HG03432 (cell line): ENCODE results near the gene NTN4.
"Not testable (repeated sequence)": the region's sequence is repeated elsewhere in the genome, so short reads cannot be mapped to it uniquely, and the experiment has no call there.

Source experiments
- ATAC-seq: cut with Tn5 transposase; IDR thresholded peaks from one replicate; pipeline ENCODE4 v1.9.1; 2021; ENCODE audit warnings: mild to moderate bottlenecking, moderate library complexity; ENCODE audit not compliant: unreplicated experiment

Gene NTN4

DNA sequence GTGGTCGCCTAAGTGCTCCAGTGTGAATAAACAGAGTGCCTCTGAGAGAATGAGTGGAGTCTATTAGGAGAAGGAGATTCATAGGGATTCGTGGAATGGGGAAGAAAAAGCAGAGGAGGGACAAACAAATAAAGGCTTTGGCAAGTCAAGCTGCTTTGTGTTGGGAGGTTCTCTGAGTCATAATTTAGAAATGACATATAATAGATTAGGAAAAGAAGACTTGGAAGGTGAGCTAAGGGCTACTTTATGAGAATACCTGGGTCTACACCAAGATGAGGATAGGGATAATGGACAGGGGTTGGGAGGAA, 6.4 kb upstream of the NTN4 start:
- no peak for ATAC-seq

- ATAC-seq = no peak
Observed at GRCh38 chr12:95796225-95796981, 5.8 kb upstream of the NTN4 start.

DNA sequence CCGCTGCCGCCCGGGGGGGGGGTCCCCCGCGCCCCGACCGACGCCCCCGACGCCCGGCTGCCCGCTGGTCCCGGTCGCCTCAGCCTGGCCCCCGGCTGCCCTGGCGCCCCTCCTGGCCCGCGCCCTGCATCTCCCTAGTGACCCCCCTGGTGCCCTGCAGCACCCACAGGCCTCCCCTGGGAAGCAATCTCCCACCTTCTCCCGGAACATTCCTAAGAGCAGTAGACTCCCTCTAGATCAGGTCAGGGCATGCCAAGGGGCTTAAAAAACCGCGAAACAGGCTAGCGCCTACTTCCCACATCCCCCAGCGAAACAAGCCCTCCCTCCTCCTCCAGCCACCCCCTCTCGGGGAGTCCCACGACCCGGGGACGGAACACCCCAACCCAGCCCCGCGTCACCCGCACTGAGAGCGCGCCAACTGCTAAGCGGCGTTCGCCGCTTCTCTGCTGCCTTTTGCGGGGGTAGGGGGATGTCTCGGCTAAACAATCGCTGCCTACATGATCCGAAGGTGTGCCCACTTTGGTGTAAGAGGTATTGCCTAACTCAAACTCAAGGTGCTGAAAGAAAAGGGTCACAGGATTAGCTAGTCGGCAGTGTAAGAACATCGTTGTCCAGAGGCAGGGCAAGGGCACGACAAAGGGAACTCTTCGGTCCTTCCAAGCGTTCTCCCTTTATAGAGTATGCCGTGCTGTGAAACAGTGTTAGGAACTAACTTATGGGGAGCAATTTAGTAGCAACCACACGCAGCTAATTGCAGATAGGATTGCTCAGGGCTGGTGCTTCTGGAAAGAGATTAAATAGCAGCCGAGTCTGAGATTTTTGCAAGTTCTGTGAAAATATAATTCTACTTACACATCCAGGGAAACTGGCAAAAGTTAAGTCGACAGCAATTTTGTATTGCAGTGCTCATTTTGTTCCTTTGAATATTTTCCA, 619 bp upstream of the NTN4 start:
- ATAC-seq = no peak

GRCh38 chr12:95789126-95790032, 1.2 kb downstream of the NTN4 start:
- ATAC-seq = no peak

- ATAC-seq = no peak
Observed at GRCh38 chr12:95788637-95789036, 1.9 kb downstream of the NTN4 start.

GRCh38 chr12:95787274-95787818, 3.2 kb downstream of the NTN4 start:
- no peak for ATAC-seq

- no peak for ATAC-seq
Observed at GRCh38 chr12:95784915-95785314, 5.6 kb downstream of the NTN4 start.

- no peak for ATAC-seq
Observed at GRCh38 chr12:95784286-95784685, 6.3 kb downstream of the NTN4 start.

GRCh38 chr12:95775466-95775865, 15.1 kb downstream of the NTN4 start:
- not testable (repeated sequence) for ATAC-seq

- ATAC-seq = no peak
Observed at GRCh38 chr12:95774311-95775045, 16.1 kb downstream of the NTN4 start.

GRCh38 chr12:95773320-95773719, 17.2 kb downstream of the NTN4 start:
- no peak for ATAC-seq

- no peak for ATAC-seq
Observed at GRCh38 chr12:95767703-95768102, 22.9 kb downstream of the NTN4 start.

- no peak for ATAC-seq
Observed at GRCh38 chr12:95766356-95767019, 24.1 kb downstream of the NTN4 start.

DNA sequence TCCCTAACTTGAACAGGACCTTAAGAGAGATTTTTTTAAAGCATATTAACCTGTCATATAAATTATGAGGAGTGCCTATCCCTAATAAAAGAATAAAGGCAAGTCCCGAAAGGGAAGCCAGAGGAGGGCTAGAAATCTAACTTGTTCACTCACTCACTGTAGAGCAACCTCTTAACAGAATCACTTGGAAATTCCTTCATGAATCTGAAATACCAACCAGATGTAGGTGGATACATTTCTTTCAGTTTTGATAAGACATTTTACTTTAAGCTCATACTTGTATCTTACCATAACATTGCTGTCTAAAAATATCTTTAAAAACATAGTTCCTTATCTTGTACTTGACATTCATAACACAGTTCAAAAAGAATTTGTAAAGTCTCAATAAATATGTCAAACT, 25.7 kb downstream of the NTN4 start:
- no peak for ATAC-seq

DNA sequence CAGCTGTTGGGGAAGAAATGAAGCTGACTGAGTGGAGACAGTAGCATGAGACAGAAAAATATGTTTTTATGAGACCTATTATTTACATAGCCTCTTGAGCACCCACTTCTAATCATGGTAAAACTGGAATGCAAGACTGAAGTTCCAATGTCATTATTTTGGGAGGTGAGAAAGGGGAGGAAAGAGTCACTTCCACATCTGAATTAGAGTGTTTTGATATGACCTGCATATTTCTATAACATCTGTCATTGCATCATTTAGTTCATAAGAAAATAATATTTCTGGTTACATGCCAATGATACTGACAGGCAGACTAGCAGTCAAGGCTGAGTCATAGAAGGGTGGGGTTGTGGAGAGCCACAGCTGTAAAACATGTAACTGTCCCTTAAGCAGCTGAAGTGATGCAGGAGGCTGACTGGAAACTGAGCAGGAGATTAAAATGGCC, 26.7 kb downstream of the NTN4 start:
- no peak for ATAC-seq

DNA sequence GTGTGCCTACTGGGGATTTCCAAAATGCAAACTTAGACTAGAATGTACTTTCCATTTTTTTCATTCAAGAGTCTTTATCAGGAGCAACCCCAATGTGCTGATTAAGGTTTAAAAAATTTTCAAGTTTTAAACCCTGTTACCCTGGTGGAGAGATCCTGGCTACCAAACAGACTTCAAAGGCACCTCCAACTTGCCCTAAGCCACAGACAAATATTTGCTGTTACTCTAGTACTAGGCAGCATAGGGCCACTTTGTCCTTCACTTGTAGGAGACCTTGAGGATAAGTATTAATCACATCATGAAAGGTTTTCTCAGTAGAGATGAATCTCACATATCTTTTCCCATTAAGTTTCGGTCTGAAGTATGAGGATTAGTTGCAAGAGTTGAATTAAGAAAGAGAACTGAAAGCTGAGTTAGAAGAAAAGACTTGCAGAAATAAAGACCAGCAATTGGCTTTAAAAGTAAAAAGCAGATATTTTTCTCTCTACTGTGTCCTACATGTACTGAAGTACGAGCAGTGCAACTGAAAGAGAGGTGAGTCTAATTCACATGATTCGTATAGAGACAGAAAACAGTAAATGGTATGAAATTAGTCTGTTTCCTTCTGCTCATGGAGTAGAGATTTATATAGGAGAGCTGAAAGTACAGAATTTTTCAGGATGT, 28.3 kb downstream of the NTN4 start:
- no peak for ATAC-seq

- ATAC-seq = no peak
Observed at GRCh38 chr12:95760371-95760770, 30.2 kb downstream of the NTN4 start.

DNA sequence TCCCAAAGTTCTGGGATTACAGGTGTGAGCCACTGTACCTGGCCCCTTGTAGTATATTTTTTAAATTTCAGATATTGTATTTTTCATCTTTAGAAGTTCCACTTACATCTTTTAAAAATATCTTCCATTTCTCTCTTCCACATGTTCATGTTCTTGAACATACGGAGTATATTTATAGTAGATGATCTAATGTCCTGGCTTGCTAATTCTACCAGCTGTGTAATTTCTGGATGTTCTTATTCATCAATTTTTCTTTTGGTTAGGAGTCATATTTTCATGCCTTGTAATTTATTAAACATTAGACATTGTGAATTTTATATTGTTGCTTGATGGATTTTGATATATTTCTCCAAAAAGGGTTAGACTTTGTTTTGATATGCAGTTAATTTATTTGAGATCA, 30.8 kb downstream of the NTN4 start:
- no peak for ATAC-seq

DNA sequence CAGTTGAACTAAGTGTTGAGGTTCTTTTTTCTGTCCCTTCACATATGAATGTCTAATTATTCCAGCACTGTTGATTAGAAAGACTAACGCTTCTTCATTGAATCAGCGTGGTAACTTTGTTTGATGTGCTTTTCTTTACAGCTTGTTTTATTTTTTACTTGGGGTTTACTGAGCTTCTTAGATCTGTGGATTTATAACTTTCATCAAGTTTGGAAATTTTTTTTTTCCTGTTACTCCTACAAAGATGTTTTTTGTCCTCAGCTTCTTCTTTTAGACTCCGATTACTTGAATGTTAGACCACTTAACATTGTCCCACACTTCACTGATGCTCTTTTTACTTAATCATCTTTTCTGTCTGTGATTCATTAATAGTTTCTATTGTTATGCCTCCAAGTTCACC, 31.5 kb downstream of the NTN4 start:
- no peak for ATAC-seq
